MCF 10A (cell line): Measurements from ENCODE around the gene KLHL3. TPM values are rescaled to one million over a fixed set of nuclear protein-coding genes. Genes with fewer than 3 reads are reported as not detected.
A peak's percentile ranks its signal among the peaks of the same experiment; 100 is the strongest.

Experiments used
- BruUV-seq: library from RNA; stranded (reverse); fragments of 400-500 nt; replicated peaks from 2 replicates; lab custom pipeline; 2021; lab: Mats Ljungman, UMichigan
- CTCF ChIA-PET: fragments of 300-600 bp; sonication (Branson Sonifier 250); formaldehyde crosslinking; extraction: SDS; loops from one replicate; lab custom pipeline; 2021; ENCODE audit warnings: antibody characterized with exemption, inconsistent platforms; lab: Yijun Ruan, JAX
- POLR2A ChIA-PET: fragments of 300-600, 350-650 bp; sonication (Branson Sonifier 250); formaldehyde crosslinking; extraction: SDS; loops from one replicate; lab custom pipeline; 2020; ENCODE audit warnings: antibody characterized with exemption, inconsistent platforms; lab: Yijun Ruan, JAX
- DNase-seq: peaks from one replicate; pipeline ENCODE4 v3.0.0-alpha.2; 2018; ENCODE audit not compliant: unreplicated experiment
- H3K27ac Mint-ChIP-seq: one replicate; pipeline ENCODE4 v1.8.0; 2022; ENCODE audit warnings: mild to moderate bottlenecking, low read depth, mixed read lengths; ENCODE audit not compliant: unreplicated experiment
- H3K27me3 Mint-ChIP-seq: one replicate; pipeline ENCODE4 v1.8.0; 2022; ENCODE audit warnings: mixed read lengths; ENCODE audit not compliant: insufficient read depth, unreplicated experiment
- H3K36me3 Mint-ChIP-seq: one replicate; pipeline ENCODE4 v1.8.0; 2022; ENCODE audit warnings: mild to moderate bottlenecking, moderate library complexity, mixed read lengths; ENCODE audit not compliant: insufficient read depth, unreplicated experiment
- H3K4me1 Mint-ChIP-seq: one replicate; pipeline ENCODE4 v1.8.0; 2022; ENCODE audit warnings: mixed read lengths; ENCODE audit not compliant: insufficient read depth, unreplicated experiment
- H3K4me3 Mint-ChIP-seq: one replicate; pipeline ENCODE4 v1.8.0; 2022; ENCODE audit warnings: mild to moderate bottlenecking, moderate library complexity, mixed read lengths; ENCODE audit not compliant: unreplicated experiment
- H3K9me3 Mint-ChIP-seq: one replicate; pipeline ENCODE4 v1.8.0; 2022; ENCODE audit warnings: mixed read lengths; ENCODE audit not compliant: unreplicated experiment
- intact Hi-C: fragments of 100-400 bp; cut with micrococcal nuclease; formaldehyde crosslinking; loops from 2 replicates; pipeline ENCODE4 v1.14.1; 2022
- microRNA-seq: library from miRNA; unstranded; fragments of <30 nt; microRNA quantifications from one replicate; pipeline ENCODE4 v1.2.0, GENCODE V29; 2022
- total RNA-seq: library from RNA; stranded (reverse); gene quantifications from 2 replicates; pipeline ENCODE4 v1.2.3, GENCODE V29; 2022
- TF ChIP-seq, protein P1 (sequence below): fragments of 200-600 bp; IDR thresholded peaks from one replicate; pipeline ENCODE4 v1.8.0; 2022; ENCODE audit warnings: antibody characterized with exemption, mild to moderate bottlenecking; ENCODE audit not compliant: unreplicated experiment

The KLHL3 gene
- total RNA-seq, 1 experiment from 2014 or later: 0.49 TPM

DNA sequence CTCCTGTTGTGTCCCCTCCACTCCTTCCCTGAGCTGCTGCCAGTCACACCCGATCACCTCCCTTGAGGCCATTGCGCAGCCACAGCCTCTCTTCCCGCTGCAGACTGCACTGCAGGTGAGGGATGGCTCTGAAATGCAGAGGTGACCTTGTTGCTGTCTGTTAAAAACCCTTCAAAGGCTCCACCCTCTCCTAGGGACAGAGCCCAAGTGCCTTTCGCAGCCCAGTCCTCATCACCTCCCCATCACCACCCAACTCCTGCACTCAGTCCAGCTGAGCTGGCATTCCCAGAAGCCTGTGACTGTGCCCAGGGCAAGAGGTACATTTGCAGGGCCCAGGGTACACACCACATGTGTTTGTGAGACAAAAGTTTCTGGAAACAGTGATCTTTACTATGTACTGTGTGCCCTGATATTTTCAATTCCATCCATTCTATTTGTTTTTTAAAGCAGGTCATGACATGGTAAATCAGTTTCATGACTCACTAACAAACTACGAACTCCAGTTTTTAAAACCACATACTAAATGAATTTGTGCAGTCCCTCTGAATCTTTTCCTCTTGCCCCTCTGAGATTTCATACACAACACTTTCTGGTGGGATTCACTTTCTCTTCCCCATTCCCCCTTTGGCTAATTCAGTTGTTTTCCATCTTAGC, 163.7 kb downstream of the KLHL3 start:
- Mint-ChIP-seq H3K27me3 (no peaks in the 10 kb centered on the region), H3K27ac (no peak overlapping the region), H3K36me3 (peaks cover 5% of the 10 kb centered on the region), H3K9me3 (no peaks in the 10 kb centered on the region), H3K4me1 (peaks cover 18% of the 10 kb centered on the region), H3K4me3 (no peak overlapping the region)
- DNase-seq: no peak
- ChIA-PET CTCF (interaction anchor here (1.2 kb wide), 1 partner anchor 57 kb away, joined by 3 read pairs; no protein-coding TSS in a partner anchor), POLR2A (no interaction called here)
- TF ChIP-seq, protein P1, sequence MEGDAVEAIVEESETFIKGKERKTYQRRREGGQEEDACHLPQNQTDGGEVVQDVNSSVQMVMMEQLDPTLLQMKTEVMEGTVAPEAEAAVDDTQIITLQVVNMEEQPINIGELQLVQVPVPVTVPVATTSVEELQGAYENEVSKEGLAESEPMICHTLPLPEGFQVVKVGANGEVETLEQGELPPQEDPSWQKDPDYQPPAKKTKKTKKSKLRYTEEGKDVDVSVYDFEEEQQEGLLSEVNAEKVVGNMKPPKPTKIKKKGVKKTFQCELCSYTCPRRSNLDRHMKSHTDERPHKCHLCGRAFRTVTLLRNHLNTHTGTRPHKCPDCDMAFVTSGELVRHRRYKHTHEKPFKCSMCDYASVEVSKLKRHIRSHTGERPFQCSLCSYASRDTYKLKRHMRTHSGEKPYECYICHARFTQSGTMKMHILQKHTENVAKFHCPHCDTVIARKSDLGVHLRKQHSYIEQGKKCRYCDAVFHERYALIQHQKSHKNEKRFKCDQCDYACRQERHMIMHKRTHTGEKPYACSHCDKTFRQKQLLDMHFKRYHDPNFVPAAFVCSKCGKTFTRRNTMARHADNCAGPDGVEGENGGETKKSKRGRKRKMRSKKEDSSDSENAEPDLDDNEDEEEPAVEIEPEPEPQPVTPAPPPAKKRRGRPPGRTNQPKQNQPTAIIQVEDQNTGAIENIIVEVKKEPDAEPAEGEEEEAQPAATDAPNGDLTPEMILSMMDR: no peak
- BruUV-seq: no TSS peak
- intact Hi-C loops: no loop called here

GRCh38 chr5:137570070-137570469, 165.8 kb downstream of the KLHL3 start:
- no peak for DNase-seq
- Mint-ChIP-seq H3K27me3 (no peaks in the 10 kb centered on the region), H3K9me3 (no peaks in the 10 kb centered on the region), H3K4me3 (no peak overlapping the region), H3K4me1 (peaks cover 24% of the 10 kb centered on the region), H3K36me3 (peaks cover 5% of the 10 kb centered on the region), H3K27ac (no peak overlapping the region)
- ChIA-PET CTCF (no interaction called here), POLR2A (interaction anchor here (0.6 kb wide), 1 partner anchor 1921 kb away, joined by 3 read pairs; no protein-coding TSS in a partner anchor)
- TF ChIP-seq, protein P1: no peak
- BruUV-seq: no TSS peak
- intact Hi-C loops: no loop called here

Small RNA genes within 50 kb of the gene (microRNA-seq; reads per million reads assigned to microRNA genes)
- gene MIR874: 25.8 reads per million, percentile 61 among the genes with 10 or more reads in this experiment

Other genes with a start within 250 kb of the KLHL3 start
- gene SPOCK1, start 236.8 kb downstream of the KLHL3 start, total RNA-seq: 34.3 and 61.6 TPM in 2 replicates
- 30.8 and 31.8 TPM in 2 replicates for gene HNRNPA0, start 18.3 kb upstream of the KLHL3 start, total RNA-seq
- not detected in 2 replicates for gene MYOT, start 131.8 kb upstream of the KLHL3 start, total RNA-seq
- gene PKD2L2, start 153.4 kb upstream of the KLHL3 start, total RNA-seq: not detected in 2 replicates